ENCODE data around the gene TBC1D17. TPM values are rescaled to one million over a fixed set of nuclear protein-coding genes. Genes with fewer than 3 reads are reported as not detected.

Gene TBC1D17
- total and polyA plus RNA-seq, 10 donors, result 20.8 to 53.5 (median 36.6) TPM

DNA sequence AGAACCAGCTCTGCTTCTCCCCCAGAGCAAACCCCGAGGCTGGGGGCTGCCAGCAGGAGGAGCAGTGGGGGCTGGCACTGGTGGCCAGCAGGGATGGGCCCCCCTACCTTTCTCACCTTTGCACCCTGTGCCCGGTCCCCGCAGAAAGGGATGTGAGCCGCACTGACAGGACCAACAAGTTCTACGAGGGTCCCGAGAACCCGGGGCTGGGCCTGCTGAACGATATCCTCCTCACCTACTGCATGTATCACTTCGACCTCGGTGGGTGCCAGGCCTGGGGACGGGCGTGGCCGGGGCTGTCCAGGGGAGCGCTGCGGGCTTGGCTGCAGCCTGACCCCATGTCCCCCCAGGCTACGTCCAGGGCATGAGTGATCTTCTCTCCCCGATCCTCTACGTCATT is 6.6 kb downstream of the TBC1D17 start:
- Histone ChIP-seq H3K27me3 (replicated peaks in 1 of 7) (no peaks in the 10 kb centered on the region), H3K4me1 (peaks cover 0 to 31% (median 15%) of the 10 kb centered on the region in 6 donors), H3K9me3 (no peaks in the 10 kb centered on the region), H3K27ac (no peak overlapping the region), H3K36me3 (peaks cover 9 to 100% (median 64%) of the 10 kb centered on the region in 6 donors), H3K4me3 (no peak overlapping the region)
- intact Hi-C loops (cut with DNase I; ENCODE audit: low total_unique reads), result no loop called here
- WGBS, 5 donors, result 83 to 96% (median 94%) methylated on average over 8 to 18 of the region's 18 CpGs
- no peak for TF ChIP-seq POLR2AphosphoS5 (IDR thresholded peaks at IDR 0.05)
- TF ChIP-seq, protein P1, sequence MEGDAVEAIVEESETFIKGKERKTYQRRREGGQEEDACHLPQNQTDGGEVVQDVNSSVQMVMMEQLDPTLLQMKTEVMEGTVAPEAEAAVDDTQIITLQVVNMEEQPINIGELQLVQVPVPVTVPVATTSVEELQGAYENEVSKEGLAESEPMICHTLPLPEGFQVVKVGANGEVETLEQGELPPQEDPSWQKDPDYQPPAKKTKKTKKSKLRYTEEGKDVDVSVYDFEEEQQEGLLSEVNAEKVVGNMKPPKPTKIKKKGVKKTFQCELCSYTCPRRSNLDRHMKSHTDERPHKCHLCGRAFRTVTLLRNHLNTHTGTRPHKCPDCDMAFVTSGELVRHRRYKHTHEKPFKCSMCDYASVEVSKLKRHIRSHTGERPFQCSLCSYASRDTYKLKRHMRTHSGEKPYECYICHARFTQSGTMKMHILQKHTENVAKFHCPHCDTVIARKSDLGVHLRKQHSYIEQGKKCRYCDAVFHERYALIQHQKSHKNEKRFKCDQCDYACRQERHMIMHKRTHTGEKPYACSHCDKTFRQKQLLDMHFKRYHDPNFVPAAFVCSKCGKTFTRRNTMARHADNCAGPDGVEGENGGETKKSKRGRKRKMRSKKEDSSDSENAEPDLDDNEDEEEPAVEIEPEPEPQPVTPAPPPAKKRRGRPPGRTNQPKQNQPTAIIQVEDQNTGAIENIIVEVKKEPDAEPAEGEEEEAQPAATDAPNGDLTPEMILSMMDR (IDR thresholded peaks at IDR 0.05 in 8 of 11, conservative IDR thresholded peaks at IDR 0.05 in 3 of 11), result no peak
- no peak for TF ChIP-seq POLR2A (IDR thresholded peaks at IDR 0.05)
- DNase-seq, result peak; percentile 75

GRCh38 chr19:49884760-49885159 is 7.3 kb downstream of the TBC1D17 start:
- intact Hi-C loops (cut with DNase I; ENCODE audit: low total_unique reads), result no loop called here
- DNase-seq, result no peak
- no peak overlapping the region for H3K4me3 ChIP-seq
- peaks cover 0 to 28% (median 15%) of the 10 kb centered on the region in 6 donors for H3K4me1 ChIP-seq
- H3K27me3 ChIP-seq (replicated peaks in 1 of 7), result no peaks in the 10 kb centered on the region
- H3K36me3 ChIP-seq, result peaks cover 9 to 97% (median 61%) of the 10 kb centered on the region in 6 donors
- 83 to 95% (median 93%) methylated on average over 3 of the region's 3 CpGs for WGBS, 5 donors
- TF ChIP-seq POLR2AphosphoS5 (IDR thresholded peaks at IDR 0.05) (no peak), POLR2A (IDR thresholded peaks at IDR 0.05) (no peak)
- TF ChIP-seq, protein P1 (IDR thresholded peaks at IDR 0.05 in 8 of 11, conservative IDR thresholded peaks at IDR 0.05 in 3 of 11), result no peak
- H3K27ac ChIP-seq, result no peak overlapping the region
- H3K9me3 ChIP-seq, result no peaks in the 10 kb centered on the region

DNA sequence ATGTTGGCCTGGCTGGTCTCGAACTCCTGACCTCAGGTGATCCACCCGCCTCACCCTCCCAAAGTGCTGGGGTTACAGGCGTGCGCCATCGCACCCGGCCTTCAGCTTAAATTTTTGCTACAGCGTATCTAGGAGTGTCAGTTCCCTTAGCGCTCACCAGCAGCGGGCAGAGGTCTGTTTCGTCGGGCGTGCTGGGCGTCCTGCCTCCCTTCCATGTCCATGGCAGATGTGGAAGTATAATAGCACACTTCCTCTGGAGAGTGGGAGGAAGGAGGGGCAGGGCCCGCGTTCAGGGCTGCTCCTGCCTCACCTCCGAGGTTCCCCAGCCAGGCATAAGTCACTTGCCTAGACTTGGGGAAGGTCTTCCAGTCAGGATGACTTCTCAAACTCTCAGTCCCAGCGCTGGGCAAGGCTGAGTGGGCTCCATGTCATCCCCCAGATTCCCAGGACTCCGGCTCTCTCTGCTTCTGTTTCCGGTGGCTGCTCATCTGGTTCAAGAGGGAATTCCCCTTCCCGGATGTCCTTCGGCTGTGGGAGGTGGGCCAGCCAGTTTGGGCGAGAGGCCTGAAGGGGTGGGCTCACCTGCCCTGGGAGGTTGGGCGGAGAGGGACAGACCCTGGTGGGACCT is 9.6 kb downstream of the TBC1D17 start:
- no peaks in the 10 kb centered on the region for H3K9me3 ChIP-seq
- peaks cover 0 to 10% (median 0%) of the 10 kb centered on the region in 7 donors for H3K27me3 ChIP-seq (replicated peaks in 1 of 7)
- TF ChIP-seq POLR2AphosphoS5 (IDR thresholded peaks at IDR 0.05), result peak in 2 of 3 donors; percentile 12 to 48
- TF ChIP-seq POLR2A (IDR thresholded peaks at IDR 0.05), result no peak
- H3K4me3 ChIP-seq, result no peak overlapping the region
- 53 to 76% (median 70%) methylated on average over 17 to 23 of the region's 23 CpGs for WGBS, 5 donors
- intact Hi-C loops (cut with DNase I; ENCODE audit: low total_unique reads), result no loop called here
- peaks cover 0 to 41% (median 24%) of the 10 kb centered on the region in 6 donors for H3K4me1 ChIP-seq
- DNase-seq, result no peak
- peak overlapping the region in 6 of 8 donors; percentile 7 to 48 (median 20) for H3K27ac ChIP-seq
- peaks cover 0 to 73% (median 37%) of the 10 kb centered on the region in 6 donors for H3K36me3 ChIP-seq

- H3K27me3 ChIP-seq (replicated peaks in 1 of 7), result peaks cover 0 to 10% (median 0%) of the 10 kb centered on the region in 7 donors
- 74 to 91% (median 87%) methylated on average over 44 to 54 of the region's 54 CpGs for WGBS, 5 donors
- peaks cover 0 to 41% (median 24%) of the 10 kb centered on the region in 6 donors for H3K4me1 ChIP-seq
- no peak overlapping the region for H3K4me3 ChIP-seq
- H3K9me3 ChIP-seq, result no peaks in the 10 kb centered on the region
- peak overlapping the region in 3 of 8 donors; percentile 7 to 43 (median 21) for H3K27ac ChIP-seq
- peaks cover 0 to 66% (median 30%) of the 10 kb centered on the region in 6 donors for H3K36me3 ChIP-seq
- TF ChIP-seq POLR2A (IDR thresholded peaks at IDR 0.05), result no peak
- peak in 2 of 3 donors; percentile 32 to 48 for TF ChIP-seq POLR2AphosphoS5 (IDR thresholded peaks at IDR 0.05)
- intact Hi-C loops (cut with DNase I; ENCODE audit: low total_unique reads), result no loop called here
- DNase-seq, result peak; percentile 73
Measured at GRCh38 chr19:49887665-49888509, 10.4 kb downstream of the TBC1D17 start.

- no peak overlapping the region for H3K4me3 ChIP-seq
- WGBS, 5 donors, result 78 to 94% (median 93%) methylated on average over 6 to 18 of the region's 18 CpGs
- H3K4me1 ChIP-seq, result peaks cover 0 to 41% (median 24%) of the 10 kb centered on the region in 6 donors
- no peak for DNase-seq
- no peak for TF ChIP-seq POLR2AphosphoS5 (IDR thresholded peaks at IDR 0.05)
- H3K27ac ChIP-seq, result no peak overlapping the region
- H3K27me3 ChIP-seq (replicated peaks in 1 of 7), result peaks cover 0 to 10% (median 0%) of the 10 kb centered on the region in 7 donors
- intact Hi-C loops (cut with DNase I; ENCODE audit: low total_unique reads), result no loop called here
- no peaks in the 10 kb centered on the region for H3K9me3 ChIP-seq
- H3K36me3 ChIP-seq, result peaks cover 0 to 60% (median 24%) of the 10 kb centered on the region in 6 donors
Measured at GRCh38 chr19:49888510-49888824, 11.0 kb downstream of the TBC1D17 start.
